HG03571 (cell line): Measurements from ENCODE around the gene CCK.
"Not testable (repeated sequence)": the region's sequence is repeated elsewhere in the genome, so short reads cannot be mapped to it uniquely, and the experiment has no call there.

Experiments used
- ATAC-seq: cut with Tn5 transposase; IDR thresholded peaks from one replicate; pipeline ENCODE4 v1.9.1; 2021; ENCODE audit not compliant: unreplicated experiment

The CCK gene, protein sequence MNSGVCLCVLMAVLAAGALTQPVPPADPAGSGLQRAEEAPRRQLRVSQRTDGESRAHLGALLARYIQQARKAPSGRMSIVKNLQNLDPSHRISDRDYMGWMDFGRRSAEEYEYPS

DNA sequence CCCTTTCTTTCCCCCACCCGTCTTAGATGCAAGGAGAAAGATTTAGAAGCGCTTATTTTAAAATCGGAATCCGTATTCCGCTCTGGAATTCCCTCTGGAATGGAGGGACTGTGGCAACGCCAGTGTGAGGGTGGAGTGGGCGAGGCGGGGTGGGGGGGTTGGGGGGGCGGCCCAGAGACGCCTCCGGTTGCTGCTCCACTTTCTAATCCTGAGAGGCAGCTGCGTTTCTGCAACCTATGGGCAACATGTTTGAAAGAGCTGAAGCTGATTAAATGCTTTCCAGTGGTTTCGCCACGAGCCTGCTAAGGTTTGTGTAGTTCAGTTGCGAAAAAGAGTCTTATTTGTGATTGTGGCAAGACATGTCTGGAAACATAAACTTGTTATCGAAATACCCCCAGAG, at the start of gene CCK:
Gene CCK (minus strand): TSS at position 101 of the 400 bp plus-strand sequence. CDS start 2,555 bp downstream, outside the sequence.
- no peak for ATAC-seq

DNA sequence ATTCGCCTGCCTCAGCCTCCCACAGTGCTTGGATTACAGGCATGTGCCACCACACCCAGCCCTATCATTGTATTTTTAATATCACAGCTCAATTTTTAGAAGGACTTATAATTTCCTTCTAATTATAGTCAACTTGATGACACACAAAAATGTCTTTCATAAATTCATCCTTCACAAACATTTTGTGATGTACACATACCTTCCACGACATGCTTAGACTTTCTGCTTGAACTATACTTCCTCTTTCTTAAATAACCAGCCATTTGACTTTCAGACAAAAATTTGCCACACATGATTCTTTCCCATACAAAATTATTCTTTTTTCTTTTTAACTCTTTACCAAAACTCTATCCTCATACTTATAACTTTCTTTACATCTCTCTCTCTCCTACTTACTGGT, 48.4 kb upstream of the CCK start:
- ATAC-seq: no peak

DNA sequence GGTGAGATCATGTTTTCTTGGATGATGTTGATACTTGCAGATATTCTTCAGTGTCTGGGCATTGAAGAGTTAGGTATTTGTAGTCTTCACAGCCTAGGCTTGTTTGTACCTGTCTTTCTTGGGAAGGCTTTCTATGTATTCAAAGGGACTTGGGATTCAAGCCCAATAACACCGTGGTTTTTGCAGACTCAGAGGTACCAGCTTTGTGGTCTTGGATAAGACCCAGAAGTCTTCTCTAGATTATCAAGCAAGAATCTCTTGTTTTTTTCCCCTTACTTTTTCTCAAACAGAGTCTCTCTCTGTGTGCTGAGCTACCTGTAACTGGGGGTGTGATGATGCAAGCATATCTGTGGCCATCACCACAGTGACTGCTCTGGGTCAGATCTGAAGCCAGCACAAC, 42.7 kb upstream of the CCK start:
- ATAC-seq: no peak

DNA sequence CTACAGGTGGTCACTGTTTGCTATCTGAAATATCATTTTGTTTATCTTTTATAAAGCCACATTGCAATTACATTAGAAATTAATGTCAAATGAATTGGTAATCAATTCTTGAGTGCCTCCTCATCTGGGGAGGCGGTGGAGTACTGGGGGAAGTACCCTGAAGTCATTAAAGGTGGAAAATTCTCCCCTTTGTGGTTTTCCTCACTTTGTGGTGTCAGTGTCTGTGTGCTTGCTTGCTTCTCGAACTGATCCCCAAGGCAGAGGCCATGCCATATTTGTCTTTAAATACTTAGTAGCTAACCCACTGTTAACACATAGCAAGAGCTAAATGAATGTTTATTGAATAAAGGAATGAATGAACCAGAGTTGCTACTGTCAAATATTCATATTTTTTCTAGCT, 40.5 kb upstream of the CCK start:
- ATAC-seq: no peak

DNA sequence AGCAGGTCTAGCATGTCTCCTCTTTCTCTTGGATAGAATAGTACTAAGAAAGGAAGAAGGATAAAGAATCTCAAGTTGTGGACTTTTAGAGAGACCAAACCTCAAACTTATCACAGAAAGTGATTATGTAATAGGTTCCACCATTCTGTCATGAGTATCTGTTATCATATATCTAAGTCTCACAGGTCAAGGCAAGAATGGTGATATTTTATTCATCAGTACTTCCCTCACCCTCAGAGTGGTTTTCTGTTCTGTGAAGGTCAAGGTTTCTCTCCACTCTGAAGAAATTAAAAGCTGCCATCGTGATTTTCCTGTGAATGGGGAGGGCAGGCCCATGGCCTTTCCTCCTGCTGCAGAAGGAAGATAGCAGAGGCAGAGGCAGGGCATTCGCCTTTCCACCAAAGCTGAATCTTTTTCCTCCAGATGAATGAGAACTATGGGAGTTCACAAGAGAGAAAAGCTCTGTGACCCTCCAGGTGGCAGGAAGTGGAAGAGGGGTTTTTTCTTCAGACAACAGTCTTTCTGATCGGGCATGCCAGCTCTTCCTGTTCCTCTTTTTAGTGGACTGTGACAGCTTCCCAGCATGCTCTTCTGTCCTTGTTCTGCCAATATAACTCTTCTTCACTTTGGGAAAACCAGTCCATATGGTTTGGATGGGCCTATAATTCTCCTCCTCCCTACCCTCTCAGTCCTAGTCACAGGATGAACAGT, 37.1 kb upstream of the CCK start:
- peak; percentile 77 for ATAC-seq

DNA sequence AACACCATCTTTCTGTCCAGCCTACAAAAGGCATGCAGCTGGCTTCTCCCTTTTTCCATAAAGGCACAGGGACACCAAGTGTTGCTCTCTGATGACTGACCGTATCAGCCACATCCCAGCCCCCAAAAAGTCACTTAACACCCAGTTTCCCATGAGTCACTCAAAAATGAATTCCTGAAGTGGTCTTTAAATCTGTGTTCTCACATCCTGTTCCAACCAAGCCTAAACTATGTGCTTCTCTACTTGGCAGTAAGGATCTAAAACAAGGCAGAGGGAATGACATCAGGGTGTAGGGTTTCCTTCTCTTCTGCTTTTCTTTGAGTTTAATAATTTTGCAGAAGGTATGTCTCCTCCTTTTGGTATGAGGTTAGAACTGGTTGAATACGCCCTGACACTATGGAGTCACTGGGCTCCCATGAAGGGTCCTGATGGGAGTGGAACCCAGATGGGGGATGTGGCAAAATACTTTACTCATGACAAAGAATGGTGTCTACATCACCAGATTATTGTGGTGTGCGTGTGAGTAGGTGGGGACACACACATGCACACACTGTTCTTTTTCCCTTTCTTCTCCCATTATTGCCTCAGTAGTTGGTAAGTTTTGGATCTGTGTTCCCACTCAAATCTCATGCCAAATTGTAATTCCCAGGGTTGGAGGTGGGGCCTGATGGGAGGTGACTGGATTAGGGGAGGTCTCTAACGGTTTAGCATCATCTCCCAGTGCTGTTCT, 35.6 kb upstream of the CCK start:
- no peak for ATAC-seq

DNA sequence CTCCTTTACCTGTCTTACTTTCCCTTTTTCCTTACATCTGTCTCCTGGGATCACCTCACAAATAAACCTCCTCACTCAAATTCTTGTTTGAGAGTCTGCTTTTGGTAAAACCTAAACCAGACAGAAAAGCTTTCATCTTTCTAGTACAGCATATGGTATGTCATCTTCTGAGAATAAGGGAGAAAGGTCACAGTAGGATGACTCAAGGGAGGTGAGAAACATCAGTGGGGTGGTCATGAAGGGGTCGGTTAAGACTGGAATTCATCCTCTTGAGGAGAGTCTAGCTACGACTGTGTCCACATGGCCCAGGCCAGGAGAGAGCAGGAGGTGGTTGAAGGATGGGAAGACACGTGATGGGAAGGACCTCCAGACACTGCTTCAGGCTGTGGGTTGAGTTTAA, 34.8 kb upstream of the CCK start:
- no peak for ATAC-seq

DNA sequence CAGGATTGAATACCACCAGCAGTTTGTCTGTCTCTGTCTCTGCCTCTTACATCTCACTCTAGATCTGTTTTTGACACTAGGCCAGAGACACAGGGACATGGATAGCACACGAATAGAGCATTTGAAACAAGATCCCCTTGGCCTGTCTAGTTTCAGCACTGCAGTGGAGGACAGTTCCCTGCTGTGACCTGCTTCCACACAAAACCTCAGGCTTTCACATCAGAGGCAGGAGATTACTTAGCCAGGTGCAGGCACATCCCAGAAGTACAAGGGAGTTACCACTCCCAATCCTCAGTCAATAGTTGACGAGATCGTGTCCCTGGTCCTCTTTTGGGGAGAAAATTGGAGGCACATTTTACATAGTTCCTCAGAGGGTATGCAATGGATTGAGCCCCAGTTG, 34.0 kb upstream of the CCK start:
- ATAC-seq: no peak

DNA sequence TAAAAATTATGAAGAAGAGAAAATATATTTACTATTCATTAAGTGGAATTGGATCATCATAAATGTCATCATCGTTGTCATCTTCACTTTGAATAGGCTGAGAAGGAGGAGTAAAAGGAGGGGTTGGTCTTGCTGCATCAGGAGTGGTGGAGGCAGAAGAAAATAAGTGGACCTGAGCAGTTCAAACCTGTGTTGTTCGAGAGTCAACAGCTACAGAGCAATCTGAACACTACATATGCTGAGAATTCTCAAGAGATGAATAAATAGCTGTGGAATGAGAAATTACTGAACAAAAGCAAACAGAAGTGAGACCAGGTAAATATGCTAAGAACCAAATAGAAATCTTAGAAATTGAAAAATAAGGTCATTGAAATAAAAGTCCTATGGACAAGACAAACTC, 32.3 kb upstream of the CCK start:
- no peak for ATAC-seq

DNA sequence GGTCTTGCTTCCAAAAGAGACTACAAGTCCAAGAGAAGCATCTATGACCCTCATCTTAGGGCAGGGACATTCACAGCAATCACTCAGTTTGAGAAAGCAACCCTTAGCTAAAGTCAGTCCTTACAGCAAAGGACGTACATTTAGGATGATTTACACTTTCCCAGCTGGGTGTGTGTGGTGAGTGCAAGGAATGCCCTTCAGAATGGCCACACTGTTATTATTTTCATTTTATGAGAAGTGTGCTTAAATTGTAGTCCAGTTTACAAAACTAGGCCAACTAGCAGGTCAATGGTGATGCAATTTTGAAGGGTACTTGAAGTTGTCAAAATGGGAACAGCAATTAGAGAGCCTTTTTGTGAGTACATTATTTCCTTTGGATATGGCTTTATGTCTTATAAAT, 26.0 kb upstream of the CCK start:
- ATAC-seq: no peak

DNA sequence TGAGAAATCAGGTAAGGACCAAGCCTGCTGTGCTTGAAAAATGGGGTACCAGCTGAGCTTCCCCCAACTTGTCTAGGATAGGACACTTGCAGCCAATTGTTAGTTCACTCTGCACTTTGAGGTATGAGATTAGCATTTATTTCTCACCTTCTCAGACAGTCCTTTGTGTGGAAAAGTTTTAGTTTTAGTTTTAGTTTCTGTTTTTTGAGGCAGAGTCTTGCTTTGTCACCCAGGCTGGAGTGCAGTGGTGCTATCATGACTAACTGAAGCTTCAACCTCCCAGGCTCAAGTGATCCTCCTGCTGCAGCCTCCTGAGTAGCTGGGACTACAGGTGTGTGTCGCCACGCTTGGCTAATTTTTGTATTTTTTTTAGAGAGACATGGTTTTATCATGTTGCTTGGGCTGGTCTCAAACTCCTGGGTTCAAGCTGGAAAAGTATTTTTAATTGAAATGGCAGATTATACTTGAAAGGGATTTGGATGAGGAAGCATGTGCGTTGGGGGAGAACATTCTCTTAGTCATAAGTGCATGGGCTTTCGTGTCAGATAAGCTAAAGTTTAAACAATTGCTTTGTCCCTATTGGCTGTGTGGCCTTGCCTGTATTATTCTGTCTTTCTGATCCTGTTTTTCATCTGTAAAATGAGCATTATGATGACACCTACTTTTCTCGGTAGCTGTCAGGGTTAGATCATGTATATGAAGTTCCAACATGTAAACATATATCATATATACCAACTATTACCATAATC, 25.2 kb upstream of the CCK start:
- no peak for ATAC-seq

DNA sequence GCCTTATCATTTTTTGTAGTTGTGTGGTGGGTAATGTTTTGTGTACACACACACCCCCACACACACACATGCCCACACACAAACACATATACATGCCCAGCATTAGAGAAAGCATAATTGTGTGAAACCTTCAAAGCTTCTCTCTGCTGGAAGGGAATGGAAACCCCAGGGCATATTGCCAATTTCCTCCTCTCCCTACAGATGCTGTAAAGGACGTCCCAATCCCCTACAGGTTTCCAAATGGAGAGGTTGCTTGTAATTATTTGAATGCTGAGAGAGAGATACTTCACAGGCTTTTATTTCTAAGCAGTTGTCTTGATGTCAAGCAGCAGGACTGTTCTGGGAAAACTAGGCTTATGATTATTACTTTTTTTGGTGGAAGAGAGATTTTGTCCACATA, 23.0 kb upstream of the CCK start:
- no peak for ATAC-seq

DNA sequence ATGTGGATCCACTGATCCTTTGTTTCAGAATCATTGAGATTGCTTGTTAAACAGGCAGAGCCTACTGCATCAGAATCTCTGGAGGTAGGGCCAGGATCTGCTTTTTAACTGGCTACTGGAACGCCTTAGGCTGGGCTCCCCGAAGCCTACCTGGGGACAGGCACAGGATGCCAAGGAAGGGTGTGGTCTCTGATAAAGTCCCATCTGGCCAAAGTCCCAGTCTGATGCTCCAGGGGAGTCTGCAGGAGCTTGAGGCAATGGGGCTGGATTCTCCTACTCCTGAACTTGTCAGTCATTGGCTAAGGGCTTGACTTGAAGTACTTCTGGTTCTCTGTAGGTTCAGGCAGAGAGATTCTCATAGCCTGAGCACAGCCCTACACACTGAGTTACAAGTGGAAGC, 22.4 kb upstream of the CCK start:
- ATAC-seq: no peak

DNA sequence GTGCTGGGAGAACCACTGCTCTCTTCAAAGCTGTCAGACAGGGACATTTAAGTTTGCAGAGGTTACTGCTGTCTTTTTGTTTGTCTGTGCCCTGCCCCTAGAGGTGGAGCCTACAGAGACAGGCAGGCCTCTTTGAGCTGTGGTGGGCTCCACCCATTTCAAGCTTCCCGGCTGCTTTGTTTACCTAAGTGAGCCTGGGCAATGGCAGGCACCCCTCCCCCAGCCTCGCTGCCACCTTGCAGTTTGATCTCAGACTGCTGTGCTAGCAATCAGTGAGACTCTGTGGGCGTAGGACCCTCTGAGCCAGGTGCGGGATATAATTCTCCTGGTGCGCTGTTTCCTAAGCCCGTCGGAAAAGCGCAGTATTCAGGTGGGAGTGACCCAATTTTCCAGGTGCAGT, 21.4 kb upstream of the CCK start:
- not testable (repeated sequence) for ATAC-seq

DNA sequence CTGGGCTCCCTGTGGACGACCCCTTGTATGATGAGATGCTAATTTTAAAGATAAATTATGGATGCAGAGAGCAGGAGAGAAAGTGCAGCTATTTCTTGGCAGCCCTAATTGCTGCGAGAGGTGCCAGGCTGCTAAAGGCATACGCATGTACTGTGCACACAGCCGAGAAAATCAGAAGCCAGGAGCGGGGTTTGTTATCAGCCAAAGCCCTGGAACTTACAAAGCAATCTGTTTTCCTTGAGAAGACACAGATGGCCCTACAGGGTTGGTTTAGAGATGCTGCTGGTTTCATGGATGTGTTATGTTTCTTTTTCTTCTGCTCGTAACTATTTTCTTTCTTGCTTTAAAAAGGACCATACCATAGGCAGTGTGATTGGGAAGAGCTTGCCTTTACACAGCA, 11.7 kb upstream of the CCK start:
- no peak for ATAC-seq

DNA sequence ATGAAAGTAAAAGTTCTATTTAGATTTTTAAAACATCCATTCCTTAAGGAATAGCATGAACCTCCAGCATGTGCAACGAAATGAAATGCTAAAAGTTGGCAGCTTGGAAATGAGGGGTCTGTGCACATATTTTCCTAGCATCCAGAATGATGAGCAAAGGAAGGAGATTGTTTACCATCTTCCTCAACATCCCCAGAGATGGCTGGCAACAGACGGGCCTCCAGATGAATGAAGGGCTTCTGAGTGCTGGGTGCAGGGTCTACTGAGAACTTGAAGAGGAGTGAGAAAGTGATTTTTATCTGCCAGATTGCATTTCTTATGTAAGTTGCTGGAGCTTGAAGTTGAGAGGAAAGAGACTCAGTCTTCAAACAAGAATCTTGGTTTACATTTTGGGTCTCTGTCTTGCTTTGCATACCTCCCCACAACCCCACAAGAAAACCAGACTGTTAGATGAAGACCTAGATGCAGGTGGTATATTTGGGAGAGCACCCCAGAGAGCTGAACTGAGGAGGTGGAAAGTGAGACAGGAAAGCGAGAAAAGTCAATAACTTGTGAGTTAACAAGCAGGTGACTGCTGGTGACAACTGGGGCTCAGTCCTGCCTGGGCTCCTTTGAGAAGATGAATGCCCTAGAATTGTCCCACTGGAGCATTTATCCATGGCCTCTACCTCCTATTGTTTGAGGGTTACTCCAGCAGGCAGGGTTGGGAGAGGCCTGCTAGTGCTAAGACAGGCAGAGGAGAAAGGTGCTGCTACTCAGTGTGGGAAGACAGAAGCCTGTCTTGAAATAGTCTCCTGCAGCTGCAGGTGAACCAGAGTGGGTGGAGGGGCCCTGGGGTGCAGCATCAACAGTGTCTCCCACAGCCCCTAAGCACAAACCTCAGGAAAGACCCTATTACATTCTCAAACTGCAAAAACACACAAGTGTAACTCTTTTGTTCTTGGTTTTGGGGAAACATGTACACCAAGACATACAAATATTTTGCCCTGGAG, 10.5 kb upstream of the CCK start:
- peak; percentile 57 for ATAC-seq

DNA sequence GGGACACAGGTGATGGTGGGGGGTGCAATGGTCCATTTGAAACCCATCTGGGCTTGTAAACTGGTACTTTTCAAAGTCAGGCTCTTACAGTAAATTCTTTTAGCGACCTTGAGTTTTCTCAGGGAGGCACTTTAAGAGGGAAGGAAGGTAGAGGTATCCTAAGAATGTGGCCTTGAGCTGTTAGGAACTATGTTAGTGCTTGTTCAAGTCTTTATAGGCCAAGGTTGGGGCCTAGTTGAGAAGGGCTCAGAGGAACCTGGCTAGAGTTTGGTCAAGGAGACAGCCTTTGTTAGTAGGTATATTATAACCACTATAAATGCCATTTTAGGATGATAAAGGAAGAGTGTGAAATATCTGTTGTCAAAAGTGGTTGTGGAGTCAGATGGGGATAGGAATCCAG, 9.2 kb upstream of the CCK start:
- no peak for ATAC-seq

DNA sequence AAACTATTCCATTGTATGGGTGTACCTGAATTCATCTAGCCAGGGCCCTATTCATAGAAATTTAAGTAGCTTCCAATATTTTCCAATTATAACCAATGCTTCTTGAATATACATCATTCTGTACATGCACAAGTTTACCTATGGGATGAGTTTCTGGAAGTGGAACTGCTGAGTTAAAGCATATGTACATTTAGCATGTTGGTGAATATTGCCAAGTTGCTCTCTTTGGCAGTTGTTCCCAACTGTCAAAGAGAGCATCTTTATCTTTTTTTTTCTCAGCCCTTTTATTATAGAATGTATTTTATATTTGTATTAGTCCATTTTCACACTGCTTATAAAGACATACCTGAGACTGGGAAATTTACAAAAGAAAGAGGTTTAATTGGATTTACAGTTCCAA, 8.3 kb upstream of the CCK start:
- ATAC-seq: no peak

DNA sequence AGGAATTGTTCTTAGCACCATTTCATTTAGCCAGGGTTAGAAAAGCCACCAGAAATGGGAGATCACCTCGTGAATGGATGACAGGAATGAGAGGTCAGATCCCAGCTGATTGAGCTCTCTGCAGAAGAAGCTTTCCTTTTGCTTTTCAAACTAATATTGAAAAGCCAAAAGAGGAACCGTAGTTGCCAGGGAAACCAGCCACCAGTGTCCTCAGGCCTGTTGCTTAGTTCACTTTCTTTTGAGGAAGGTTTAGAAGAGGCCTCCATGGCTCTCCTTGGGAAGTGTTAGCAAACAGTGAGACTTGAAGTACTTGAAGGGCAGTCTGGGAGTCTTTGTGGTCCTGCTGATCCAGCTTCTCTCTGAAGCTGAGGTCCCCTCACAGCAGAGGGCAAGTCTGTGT, 7.4 kb upstream of the CCK start:
- ATAC-seq: no peak

DNA sequence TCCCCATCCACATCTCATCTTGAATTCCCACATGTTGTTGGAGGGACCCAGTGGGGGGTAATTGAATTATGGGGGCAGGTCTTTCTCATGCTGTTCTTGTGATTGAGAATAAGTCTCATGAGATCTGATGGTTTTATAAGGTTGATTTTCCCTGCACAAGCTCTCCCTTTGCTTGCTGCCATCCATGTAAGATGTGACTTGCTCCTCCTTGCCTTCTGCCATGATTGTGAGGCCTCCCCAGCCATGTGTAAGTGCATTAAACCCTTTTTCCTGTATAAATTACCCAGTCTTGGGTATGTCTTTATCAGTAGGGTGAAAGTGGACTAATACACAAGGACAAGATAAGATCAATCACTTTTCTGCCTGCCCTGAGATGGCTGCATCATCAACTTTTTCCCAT, 5.8 kb upstream of the CCK start:
- no peak for ATAC-seq

DNA sequence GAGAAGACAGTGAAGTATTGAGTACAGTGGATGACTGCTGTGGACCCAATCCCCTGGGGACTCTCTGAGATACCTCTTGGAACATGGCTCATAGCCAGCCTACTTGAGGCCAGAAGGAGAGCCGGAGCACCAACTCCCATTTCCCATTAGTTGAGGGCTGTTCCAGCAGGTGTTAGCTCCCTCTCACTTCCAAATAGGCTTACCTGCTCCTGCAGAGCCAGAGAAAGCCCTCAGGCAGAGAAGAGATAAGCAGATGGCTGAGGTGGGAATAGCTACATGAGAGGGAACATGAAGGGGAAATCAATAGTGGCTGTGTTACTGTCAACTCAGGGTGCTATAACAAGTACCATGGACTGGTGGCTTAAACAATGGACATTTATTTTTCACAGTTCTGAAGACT, 4.6 kb upstream of the CCK start:
- no peak for ATAC-seq
